ENCODE measurements around the gene METTL2B.

DNA sequence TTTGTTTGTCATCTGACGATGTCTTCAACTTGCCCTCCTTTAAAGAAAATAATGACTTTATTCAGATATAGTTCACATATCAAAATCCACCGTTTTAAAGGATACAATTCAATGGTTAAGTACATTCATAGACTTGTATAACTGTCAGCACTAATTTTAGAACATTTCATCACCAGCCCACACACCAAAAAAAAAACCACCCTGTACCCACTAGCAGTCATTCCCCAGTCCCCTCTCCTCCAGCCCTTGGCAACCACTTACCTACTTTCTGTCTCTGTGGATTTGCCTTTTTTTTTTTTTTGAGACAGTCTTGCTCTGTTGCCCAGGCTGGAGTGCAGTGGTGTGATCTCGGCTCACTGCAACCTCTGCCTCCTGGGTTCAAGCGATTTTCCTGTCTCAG, 26.1 kb upstream of the METTL2B start:
- TF ChIP-seq, protein P1, sequence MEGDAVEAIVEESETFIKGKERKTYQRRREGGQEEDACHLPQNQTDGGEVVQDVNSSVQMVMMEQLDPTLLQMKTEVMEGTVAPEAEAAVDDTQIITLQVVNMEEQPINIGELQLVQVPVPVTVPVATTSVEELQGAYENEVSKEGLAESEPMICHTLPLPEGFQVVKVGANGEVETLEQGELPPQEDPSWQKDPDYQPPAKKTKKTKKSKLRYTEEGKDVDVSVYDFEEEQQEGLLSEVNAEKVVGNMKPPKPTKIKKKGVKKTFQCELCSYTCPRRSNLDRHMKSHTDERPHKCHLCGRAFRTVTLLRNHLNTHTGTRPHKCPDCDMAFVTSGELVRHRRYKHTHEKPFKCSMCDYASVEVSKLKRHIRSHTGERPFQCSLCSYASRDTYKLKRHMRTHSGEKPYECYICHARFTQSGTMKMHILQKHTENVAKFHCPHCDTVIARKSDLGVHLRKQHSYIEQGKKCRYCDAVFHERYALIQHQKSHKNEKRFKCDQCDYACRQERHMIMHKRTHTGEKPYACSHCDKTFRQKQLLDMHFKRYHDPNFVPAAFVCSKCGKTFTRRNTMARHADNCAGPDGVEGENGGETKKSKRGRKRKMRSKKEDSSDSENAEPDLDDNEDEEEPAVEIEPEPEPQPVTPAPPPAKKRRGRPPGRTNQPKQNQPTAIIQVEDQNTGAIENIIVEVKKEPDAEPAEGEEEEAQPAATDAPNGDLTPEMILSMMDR (conservative IDR thresholded peaks at IDR 0.05 in 1 of 2, IDR thresholded peaks at IDR 0.05 in 1 of 2; ENCODE audit: low read depth in 1 of 2, low read length in 2 of 2) = no peak
- no peak for TF ChIP-seq EZH2 (IDR thresholded peaks at IDR 0.05; ENCODE audit: low read length, missing control alignments)

Measured in fibroblast of lung (primary cell).